Smooth muscle cell of the brain vasculature (primary cell): ENCODE results near the gene CHRD.

ENCODE experiments used
- DNase-seq: peaks from one replicate; pipeline ENCODE4 v3.0.0-alpha.2; 2012; ENCODE audit warnings: low read depth, low spot score

The CHRD gene

DNA sequence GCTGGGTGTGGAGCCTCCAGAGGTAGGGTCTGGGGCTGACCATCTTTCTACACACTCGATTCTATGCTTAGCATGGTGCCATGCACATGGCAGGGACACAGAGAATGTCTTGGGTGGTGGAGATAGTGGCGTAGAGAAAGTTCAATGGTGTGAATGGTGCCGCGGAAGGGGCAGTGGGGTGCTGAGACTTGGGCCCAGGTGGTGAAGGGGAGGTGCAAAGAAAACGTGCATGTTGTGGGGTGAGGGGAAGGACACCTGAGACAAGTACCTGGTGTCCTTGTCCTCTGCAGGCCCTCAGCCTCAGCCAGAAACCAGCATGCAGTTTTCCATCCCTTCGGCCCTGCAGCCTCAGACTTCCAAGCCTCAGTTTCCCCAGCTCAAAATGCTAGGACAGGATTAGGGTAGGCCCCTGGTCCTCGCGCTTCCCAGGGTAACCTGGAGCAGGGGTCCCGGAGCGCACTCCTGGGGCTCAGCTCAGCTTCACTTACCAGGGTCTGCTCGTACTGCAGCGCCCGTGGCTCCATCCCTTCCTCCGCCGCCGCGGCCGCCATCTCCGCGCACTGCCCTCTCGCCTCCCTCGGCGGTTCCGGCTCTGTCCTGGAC is 18.8 kb upstream of the CHRD start:
- no peak for DNase-seq

DNA sequence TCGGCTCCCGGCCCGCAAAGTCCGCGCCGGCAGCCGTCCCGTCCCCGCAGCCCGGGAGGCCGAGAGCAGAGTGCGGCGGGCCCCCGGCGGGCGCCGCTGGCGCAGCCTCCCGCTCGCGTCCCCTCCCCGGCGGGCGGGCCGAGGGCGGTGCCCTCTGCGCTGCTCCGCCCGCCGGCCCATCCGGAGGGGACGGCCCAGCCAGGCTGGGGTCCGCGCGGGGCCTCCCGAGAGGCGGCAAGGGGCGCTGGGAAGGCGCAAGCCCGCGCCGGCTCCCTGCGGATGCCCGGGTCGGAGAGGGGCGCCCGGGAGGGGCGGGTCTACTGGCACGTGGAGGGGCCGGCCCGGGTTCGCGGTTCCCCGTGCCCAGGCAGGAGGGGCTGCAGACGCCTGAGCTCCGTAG is 18.3 kb upstream of the CHRD start, which contains the start of the genes CLCN2 and POLR2H:
Gene CLCN2, minus strand, starts transcription at position 74 of the 400 bp plus-strand sequence. CDS start 126 bp downstream, outside the sequence.
Gene POLR2H, plus strand, starts transcription at position 179 of the 400 bp plus-strand sequence. CDS start 1,783 bp downstream, outside the sequence.
- no peak for DNase-seq

DNA sequence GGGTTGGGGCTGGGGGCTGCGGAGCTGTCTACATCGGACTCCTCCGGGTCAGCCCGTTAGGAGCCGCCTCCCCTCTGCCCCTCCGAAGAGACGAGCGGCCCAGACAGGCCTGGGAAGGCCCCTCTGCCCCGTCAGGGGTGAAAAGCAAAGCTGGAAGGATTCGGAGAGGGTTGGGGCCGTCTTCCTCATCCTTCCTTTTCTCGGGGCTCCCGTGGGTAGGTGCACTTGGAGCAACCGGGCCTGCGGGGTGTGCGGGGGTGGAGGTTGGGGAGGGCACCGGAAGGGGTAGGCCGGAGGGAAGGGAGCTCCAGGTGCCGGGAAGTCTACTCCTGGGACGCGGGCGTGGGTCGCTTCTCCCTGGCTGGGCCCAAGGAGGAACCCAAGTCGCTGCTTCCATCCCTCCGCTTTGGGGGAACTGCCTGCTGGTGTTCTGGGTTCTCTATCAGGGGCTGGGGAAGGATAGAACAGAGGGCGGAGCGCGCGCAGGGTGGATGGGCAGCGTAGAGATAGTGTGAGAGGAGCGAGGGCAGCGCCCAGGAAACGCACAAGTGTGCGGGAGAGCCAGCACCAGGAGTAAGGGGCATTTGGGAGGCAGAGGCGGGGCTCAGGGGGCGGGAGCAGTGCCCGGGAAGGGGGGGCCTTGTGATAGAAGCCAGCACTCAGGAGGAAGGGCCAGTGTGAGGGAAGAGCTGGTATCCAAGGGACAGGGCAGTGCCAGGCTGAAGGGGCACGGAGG is 17.8 kb upstream of the CHRD start:
- no peak for DNase-seq

DNA sequence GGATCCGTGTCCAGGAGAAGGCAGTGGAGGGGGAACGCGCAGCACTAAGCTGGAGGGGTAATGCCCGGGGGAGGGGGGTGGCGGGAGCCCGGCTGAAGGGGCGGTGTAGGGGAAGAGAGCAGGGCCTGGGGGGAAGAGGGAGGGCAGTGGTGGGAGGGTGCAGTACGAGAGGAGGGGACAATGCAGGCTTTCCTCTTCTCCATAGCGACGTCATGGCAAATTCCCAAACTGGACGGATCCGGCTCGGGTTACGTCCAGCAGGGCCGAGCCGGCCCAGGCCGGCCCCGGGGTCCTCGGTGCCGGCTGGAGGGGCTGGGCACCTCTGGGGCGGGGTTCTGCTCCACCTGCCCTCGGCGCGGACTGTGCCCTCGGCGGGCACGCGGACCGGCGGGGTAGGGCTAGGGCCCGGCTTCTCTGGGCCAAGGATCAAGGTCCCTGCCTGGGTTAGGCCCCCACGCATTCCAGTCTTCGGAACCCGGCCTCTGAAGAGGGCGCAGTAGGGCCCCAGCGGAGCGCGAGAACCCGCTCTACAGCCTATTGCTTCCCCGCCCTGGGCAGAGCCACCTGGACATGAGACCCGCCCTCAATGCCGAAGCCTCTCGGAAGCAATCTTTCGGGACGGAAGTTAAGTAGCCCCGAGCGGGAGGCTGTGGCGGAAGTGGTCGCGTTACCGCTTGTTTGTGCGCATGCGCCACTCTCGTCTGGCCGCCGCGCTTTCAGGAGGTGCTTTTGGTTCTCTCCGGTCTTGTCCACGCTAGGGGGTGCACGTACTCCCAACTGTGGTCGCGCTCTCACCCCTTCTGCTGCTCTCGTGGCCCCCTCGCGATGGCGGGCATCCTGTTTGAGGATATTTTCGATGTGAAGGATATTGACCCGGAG is 16.9 kb upstream of the CHRD start:
- peak; percentile 90 for DNase-seq

DNA sequence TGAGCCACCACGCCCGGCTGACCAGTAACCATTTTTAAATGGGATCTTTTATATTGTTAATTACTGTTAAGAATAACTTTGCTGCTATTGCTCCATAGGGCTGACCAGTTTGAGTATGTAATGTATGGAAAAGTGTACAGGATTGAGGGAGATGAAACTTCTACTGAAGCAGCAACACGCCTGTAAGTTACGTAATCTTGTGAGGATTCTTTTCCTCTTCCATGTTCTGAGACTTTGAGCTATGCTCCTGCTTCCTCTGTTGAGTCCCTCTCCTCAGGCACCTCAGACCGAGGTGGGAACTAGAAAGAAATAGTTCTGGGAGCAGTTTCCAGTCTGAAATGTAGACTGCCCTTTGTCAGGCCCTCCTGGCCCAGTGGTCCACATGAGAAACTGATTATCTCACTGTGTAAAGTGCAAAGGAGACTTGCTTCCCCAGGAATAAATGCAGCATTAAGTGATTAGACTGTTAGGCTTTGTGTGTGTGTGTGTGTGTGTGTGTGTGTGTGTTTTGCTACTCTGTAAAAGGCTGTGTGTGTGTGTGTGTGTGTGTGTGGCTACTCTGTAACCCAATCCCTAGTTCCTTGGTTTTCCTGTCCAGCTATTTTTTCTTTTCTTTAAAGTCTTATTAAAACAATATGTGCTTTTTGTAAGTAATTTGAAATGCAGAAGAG is 13.1 kb upstream of the CHRD start:
- DNase-seq = no peak

DNA sequence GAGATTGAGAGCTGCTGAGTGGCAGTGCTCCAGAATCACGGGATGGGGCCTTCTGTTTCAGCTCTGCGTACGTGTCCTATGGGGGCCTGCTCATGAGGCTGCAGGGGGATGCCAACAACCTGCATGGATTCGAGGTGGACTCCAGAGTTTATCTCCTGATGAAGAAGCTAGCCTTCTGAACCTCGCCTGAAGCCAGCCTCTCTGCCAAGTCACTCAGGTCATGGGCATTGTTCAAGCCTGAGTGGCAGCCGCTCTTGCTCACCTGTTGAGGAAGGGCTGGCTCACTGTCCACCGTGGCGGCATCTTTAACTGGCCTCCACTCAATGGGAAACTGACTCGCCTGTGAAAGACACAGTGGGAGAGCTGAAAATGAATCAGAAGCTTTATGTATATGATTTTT is 11.7 kb upstream of the CHRD start:
- DNase-seq = no peak

DNA sequence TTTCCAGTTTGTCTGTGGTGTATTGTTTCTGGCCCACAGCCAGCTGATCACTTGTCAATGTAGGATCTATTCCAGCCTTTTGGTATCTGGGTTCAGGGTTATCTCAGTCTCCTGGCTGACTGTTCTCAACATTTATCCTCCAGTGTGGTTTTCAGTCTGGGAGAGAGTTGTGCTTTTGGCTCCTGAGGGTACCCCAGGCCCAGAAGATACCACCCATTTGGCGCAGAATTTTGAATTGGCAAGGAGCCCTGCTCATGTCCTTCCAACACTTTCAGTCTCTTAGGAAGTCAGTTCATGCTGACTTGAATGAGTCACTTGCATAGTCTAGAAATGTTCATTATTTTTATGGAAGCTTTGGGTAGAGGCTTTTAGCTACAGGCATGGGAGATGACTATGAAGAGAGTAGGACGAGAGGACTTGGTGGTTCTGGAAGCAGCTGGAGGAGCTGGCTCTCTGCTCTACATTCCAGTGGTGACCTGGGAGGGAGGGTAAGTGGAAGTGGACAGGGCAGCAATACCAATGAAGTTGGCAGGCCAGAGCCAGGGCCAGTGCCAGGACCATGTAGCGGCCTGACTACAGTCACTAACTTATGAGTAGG is 11.2 kb upstream of the CHRD start:
- no peak for DNase-seq

DNA sequence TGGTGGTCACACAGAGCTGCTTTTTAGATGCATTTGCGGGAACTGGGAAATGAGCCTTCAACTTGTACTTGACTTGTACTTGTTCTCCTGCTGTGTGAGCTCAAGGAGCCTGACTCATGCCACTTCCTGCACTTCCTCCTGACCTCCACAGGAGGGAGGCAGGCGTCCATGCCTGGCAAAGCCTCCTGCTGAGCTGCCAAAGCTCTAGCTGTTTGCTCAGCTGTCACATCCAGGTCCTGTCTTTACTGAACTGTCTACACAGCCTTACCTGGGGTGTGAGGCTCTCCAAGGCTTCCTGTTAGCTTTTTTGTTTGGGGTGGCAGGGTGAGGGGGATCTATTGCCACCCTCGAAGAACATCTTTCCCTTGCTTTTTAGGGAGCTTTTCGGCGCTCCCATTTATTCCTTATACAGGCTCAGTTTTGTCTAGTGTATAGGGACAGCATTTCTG is 8.3 kb upstream of the CHRD start:
- peak; percentile 83 for DNase-seq

DNA sequence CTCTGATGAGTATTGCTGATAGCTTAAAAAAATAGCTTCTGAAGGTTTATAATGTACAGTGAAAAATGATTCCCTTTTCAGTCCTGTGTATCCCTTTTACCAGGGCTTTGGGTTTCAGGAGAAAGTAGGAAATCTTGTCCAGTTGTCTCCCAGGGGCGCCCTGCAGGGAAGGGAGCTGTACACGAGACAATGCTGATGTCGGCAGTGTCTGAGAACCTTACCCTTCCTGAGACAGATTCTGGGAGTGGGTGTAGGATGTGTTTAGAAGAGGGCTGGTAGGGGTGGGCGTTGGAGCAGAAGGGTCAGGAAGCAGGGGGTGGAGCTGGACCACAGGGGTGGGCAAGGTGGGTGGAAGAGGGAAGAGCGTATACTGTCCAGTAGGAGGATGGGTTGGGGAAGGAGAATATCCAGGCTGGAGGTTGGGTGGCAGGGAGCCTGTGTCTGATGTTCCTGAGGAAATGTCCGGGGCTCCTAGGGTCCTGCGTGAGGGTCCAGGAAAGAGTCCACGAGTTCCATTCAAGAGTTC is 7.5 kb upstream of the CHRD start:
- no peak for DNase-seq

DNA sequence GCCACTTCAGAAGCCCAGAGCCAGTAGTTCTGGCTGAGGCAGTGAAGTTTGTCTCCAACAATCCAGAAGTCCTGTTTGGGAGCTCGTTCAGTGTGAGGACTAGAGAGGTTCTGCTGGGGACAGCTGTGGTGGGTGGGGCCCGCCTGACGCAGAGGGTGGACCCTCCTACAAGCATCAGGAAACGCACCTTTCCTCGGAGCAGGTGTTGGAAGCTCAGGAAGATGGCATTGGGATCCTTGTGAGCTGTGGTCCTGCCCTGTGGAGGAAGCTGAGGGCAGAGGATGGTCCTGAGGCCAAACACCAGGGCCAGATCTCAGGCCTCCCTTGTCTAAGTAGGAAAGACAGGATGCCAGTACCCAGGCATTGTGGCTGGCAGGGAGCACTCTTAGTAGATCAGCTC is 6.9 kb upstream of the CHRD start:
- no peak for DNase-seq

DNA sequence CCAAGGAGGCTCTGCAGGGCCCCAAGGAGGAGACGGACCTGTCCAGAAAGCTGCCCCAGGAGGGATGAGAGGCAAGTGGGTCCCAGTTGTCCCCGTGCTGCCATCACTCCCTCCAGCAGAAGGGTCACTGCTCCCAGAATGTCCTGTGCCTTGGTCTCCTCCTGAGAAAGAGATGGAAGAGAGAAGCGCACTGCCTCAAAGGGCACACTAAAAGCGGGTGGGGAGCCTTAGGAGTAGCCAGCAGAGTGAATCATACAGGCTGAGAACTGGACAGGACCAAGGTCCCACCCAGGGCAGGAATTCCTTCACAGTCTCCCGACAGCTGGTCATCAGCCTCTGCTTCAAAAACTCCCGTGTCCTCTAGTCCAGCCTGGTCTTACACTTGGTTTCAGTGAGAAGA is 6.4 kb upstream of the CHRD start:
- no peak for DNase-seq

DNA sequence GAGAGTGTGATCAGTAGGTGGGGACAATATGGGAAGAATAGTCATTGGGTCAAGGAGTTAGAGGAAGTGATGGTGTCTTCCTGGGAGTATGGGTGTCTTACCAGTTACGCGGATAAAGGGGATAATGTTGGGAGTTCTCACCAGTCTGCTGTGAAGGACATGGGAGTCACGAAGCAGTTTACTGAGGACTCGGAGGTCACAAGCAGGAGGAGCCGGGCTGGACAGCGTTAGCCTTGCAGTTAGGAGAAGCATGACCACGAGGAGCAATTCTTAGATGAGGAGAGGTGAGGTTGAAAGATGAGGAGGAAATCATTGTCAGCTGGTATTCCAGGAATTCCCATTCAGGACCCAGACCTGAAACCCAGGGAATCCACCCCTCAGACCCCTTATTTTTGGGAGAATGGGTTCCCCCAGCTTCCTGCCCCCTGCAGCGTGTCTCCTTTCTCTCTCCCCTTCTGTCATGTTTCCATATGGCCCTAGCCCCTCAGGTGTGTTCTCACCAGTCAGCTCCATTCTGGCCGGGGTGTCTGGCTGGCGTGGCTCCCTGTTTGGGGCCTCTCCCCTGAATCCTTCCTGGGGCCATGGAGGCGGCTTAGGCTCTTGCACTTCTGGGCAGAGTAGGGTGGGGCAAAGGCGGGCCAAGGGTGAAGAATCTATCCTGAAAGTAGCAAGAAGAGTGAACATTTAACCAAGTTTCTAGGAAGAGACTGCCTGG is 4.0 kb upstream of the CHRD start:
- DNase-seq = no peak

DNA sequence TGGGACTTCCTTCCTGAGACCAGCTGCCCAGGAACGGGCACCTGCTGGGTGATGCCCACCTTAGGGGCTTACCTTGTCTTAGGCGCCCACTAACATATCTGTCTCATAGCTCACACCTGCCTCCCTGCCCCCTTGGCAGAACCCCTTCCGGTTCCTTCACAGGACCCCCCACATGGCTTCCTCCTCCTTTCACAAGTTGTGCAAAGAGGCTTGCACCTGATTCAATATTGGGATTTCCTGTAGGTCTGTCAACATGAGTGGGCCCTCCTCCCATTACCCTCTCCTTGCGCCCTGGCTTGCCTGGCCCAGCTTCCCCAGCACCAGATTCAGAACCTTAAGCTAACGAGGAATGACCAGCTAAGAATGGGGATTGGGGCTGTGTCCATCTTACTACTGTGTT is 2.5 kb upstream of the CHRD start:
- no peak for DNase-seq

DNA sequence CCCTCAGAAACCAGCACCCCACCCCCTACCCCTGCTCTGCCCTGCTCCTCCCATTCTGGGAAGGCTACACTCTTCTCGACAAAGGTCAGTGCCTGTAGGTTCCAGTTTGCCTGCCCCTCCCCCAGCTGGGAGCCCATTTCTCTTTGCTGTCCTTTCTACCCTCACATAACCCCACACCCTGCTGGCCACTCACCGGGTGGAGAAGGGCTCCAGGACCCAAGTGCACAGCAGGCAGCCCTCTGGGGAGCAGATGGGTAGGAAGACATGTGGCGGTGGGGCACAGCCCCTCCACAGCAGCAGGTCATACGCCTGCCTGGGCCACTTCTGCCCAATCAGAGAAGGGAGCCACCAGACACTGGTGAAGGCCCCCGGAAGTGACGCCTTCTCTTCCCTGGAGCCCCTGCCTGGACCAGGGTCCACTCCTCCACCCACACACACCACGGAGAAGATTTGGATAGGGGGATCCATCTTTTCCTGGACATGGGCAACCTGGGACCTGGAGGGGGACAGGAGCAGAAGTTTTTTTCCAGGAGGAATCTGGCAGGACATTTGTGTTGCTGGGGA is 1.9 kb upstream of the CHRD start, which contains the start of gene THPO:
Gene THPO, minus strand, starts transcription at position 326 of the 564 bp plus-strand sequence. CDS start 1,948 bp downstream, outside the sequence.
- no peak for DNase-seq

DNA sequence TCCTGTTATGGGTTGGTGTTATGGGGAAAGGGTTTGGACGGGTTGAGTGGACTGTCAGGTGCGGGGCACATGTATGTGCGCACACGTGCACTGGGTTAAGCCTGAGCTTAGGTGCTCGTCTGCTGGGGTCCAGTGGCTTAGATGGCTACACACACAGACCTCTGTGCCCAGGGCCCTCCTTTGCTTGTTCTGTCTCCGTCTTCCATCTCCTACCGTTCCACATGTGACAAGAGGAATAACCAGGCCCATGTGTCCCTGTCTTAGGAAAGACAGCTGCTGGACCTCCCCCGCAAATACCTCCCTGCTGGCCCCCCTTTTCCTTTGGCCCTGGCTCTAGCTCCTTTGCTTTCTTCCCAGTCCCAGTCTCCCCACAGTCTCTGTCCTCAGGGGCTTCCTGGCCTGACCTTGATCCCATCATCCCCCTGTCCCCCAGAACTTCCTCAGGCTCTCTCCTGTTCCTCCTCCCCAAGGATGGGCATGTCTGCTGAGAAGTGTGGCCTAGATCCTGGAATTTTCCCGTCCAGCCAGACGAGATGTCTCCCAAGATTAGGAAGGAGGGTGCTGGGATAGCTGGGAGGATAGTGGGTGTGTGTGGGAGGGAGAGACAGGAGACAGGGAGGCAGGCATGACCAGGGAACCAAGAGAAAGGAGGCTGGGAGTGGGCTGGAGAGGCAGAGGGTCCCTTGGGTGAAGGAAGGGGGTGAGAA is 1.1 kb upstream of the CHRD start:
- DNase-seq = no peak

DNA sequence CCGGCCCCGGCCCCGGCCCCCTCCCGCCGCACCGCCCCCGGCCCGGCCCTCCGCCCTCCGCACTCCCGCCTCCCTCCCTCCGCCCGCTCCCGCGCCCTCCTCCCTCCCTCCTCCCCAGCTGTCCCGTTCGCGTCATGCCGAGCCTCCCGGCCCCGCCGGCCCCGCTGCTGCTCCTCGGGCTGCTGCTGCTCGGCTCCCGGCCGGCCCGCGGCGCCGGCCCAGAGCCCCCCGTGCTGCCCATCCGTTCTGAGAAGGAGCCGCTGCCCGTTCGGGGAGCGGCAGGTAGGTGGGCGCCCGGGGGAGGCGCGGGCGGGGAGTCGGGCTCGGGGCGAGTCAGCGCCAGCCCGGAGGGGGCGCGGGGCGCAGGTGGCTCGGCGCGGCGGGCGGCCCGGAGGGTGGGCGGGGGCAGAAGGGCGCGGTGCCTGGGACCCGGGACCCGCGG is 352 bp downstream of the CHRD start:
- no peak for DNase-seq

DNA sequence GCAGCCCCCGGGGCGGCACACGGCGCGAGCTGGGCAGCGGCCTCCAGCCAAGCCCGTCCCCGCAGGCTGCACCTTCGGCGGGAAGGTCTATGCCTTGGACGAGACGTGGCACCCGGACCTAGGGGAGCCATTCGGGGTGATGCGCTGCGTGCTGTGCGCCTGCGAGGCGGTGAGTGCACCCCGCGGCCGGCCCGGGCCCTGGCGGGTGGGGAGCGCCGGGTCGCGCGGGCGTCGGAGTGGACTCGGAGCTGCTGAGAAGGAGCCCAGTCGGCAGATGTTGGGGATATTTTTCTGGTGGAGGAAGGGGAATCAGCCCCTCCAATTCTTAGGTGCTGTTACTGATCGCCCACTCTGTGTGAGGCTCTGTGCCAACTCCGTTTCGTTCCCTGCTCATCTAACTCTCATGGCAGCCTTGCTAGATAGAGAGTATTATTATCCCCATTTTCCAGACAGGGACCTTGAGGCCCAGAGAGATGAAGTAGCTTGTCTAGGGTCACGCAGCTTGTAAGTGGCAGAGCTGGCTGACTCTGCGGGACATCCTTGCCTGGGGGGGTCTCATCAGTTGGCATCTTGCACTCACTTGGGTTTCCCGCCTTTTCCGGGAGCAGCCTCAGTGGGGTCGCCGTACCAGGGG is 890 bp downstream of the CHRD start:
- DNase-seq = no peak
